Mesodermal cell (in vitro differentiated cells): ENCODE results near the gene CELF5.

ENCODE experiments used
- H3K27ac ChIP-seq: 2 replicates; pipeline ENCODE4 v1.7.0; 2013; ENCODE audit warnings: mild to moderate bottlenecking, low read depth, low read length, moderate library complexity; ENCODE audit not compliant: severe bottlenecking
- H3K36me3 ChIP-seq: 2 replicates; pipeline ENCODE4 v1.7.1; 2013; ENCODE audit warnings: mild to moderate bottlenecking, low read length, moderate library complexity; ENCODE audit not compliant: control insufficient read depth, insufficient read depth
- H3K4me1 ChIP-seq: one replicate; pipeline ENCODE4 v1.7.1; 2013; ENCODE audit warnings: mild to moderate bottlenecking, low read length; ENCODE audit not compliant: insufficient read depth, control insufficient read depth, poor library complexity, severe bottlenecking
- H3K4me3 ChIP-seq: 2 replicates; pipeline ENCODE4 v1.7.0; 2013; ENCODE audit warnings: low read length, control low read depth, mild to moderate bottlenecking; ENCODE audit not compliant: insufficient read depth, poor library complexity, severe bottlenecking; ENCODE audit errors: extremely low read depth
- H3K9me3 ChIP-seq: 2 replicates; pipeline ENCODE4 v1.7.1; 2013; ENCODE audit warnings: mild to moderate bottlenecking, low read length, moderate library complexity; ENCODE audit not compliant: control insufficient read depth
- whole genome bisulfite sequencing, 2 experiments: methylation state at CpG; one replicate each; pipeline ENCODE4 v1.1.5; 2013; ENCODE audit warnings: missing lambda C conversion rate in 2 of 2; ENCODE audit not compliant: insufficient coverage in 2 of 2; 5-methylcytosine and 5-hydroxymethylcytosine counted together

Gene CELF5

GRCh38 chr19:3268326-3268725 is 43.9 kb downstream of the CELF5 start:
- Histone ChIP-seq H3K36me3 (no peaks in the 10 kb centered on the region), H3K4me3 (no peak overlapping the region), H3K4me1 (no peaks in the 10 kb centered on the region), H3K9me3 (peaks cover 6% of the 10 kb centered on the region), H3K27ac (no peak overlapping the region)
- WGBS, 2 experiments, result 81 to 84% methylated on average over 11 to 12 of the region's 15 CpGs

GRCh38 chr19:3268763-3269162 is 44.3 kb downstream of the CELF5 start:
- Histone ChIP-seq H3K27ac (no peak overlapping the region), H3K4me3 (no peak overlapping the region), H3K9me3 (peaks cover 6% of the 10 kb centered on the region), H3K36me3 (no peaks in the 10 kb centered on the region), H3K4me1 (no peaks in the 10 kb centered on the region)
- 79 to 88% methylated on average over 5 of the region's 6 CpGs for WGBS, 2 experiments

GRCh38 chr19:3269916-3270671 is 45.6 kb downstream of the CELF5 start:
- no peak overlapping the region for H3K4me3 ChIP-seq
- 30 to 38% methylated on average over 29 to 32 of the region's 47 CpGs for WGBS, 2 experiments

GRCh38 chr19:3270902-3271301 is 46.4 kb downstream of the CELF5 start:
- Histone ChIP-seq H3K4me3 (no peak overlapping the region), H3K36me3 (no peaks in the 10 kb centered on the region), H3K27ac (no peak overlapping the region), H3K9me3 (peaks cover 6% of the 10 kb centered on the region), H3K4me1 (no peaks in the 10 kb centered on the region)
- WGBS, 2 experiments, result 10% methylated on average over 2 of the region's 11 CpGs; no CpG with 5 or more reads in 1 of the 2 experiments

More at GRCh38 chr19:3269916-3270671, 45.6 kb downstream of the CELF5 start:
- Histone ChIP-seq H3K36me3 (no peaks in the 10 kb centered on the region), H3K4me1 (no peaks in the 10 kb centered on the region), H3K9me3 (peaks cover 6% of the 10 kb centered on the region), H3K27ac (no peak overlapping the region)

- no peaks in the 10 kb centered on the region for H3K4me1 ChIP-seq
- 63 to 78% methylated on average over 2 to 3 of the region's 4 CpGs for WGBS, 2 experiments
- no peak overlapping the region for H3K27ac ChIP-seq
- no peaks in the 10 kb centered on the region for H3K36me3 ChIP-seq
- peaks cover 6% of the 10 kb centered on the region for H3K9me3 ChIP-seq
- H3K4me3 ChIP-seq, result no peak overlapping the region
Measured at GRCh38 chr19:3272401-3272931, 48.0 kb downstream of the CELF5 start.

GRCh38 chr19:3272952-3273351 is 48.5 kb downstream of the CELF5 start:
- no peaks in the 10 kb centered on the region for H3K4me1 ChIP-seq
- H3K9me3 ChIP-seq, result peaks cover 6% of the 10 kb centered on the region
- no peak overlapping the region for H3K4me3 ChIP-seq
- H3K36me3 ChIP-seq, result no peaks in the 10 kb centered on the region
- 82 to 86% methylated on average over 2 to 3 of the region's 3 CpGs for WGBS, 2 experiments
- no peak overlapping the region for H3K27ac ChIP-seq

- Histone ChIP-seq H3K27ac (no peak overlapping the region), H3K4me3 (no peak overlapping the region), H3K9me3 (peaks cover 6% of the 10 kb centered on the region), H3K36me3 (no peaks in the 10 kb centered on the region), H3K4me1 (no peaks in the 10 kb centered on the region)
- 91 to 92% methylated on average over 6 to 8 of the region's 9 CpGs for WGBS, 2 experiments
Measured at GRCh38 chr19:3274245-3274941, 49.9 kb downstream of the CELF5 start.

GRCh38 chr19:3274942-3275582 is 50.6 kb downstream of the CELF5 start:
- Histone ChIP-seq H3K27ac (no peak overlapping the region), H3K9me3 (peaks cover 6% of the 10 kb centered on the region), H3K36me3 (no peaks in the 10 kb centered on the region), H3K4me3 (peak overlapping the region; percentile 39), H3K4me1 (no peaks in the 10 kb centered on the region)
- WGBS, 2 experiments, result 19 to 21% methylated on average over 16 to 19 of the region's 19 CpGs

- Histone ChIP-seq H3K4me1 (no peaks in the 10 kb centered on the region), H3K4me3 (peak overlapping the region; percentile 39), H3K36me3 (no peaks in the 10 kb centered on the region), H3K27ac (no peak overlapping the region), H3K9me3 (peaks cover 6% of the 10 kb centered on the region)
- 2% methylated on average over 27 to 29 of the region's 45 CpGs for WGBS, 2 experiments
Measured at GRCh38 chr19:3275583-3276340, 51.3 kb downstream of the CELF5 start.

- WGBS, 2 experiments, result 7 to 11% methylated on average over 7 to 11 of the region's 11 CpGs
- no peaks in the 10 kb centered on the region for H3K4me1 ChIP-seq
- peaks cover 6% of the 10 kb centered on the region for H3K9me3 ChIP-seq
- H3K27ac ChIP-seq, result no peak overlapping the region
- peak overlapping the region; percentile 11 for H3K4me3 ChIP-seq
- no peaks in the 10 kb centered on the region for H3K36me3 ChIP-seq
Measured at GRCh38 chr19:3276341-3276799, 51.9 kb downstream of the CELF5 start.
